Measurements from ENCODE around the gene CNTNAP2. TPM values are rescaled to one million over a fixed set of nuclear protein-coding genes. Genes with fewer than 3 reads are reported as not detected.
"Not testable (repeated sequence)": the region's sequence is repeated elsewhere in the genome, so short reads cannot be mapped to it uniquely, and the experiment has no call there.

Gene CNTNAP2
- total and polyA plus RNA-seq, 2 donors from 2014 or later: 0.06 to 0.13 TPM

- Histone ChIP-seq H3K9me3 (ENCODE audit: control insufficient read depth in 2 of 3, insufficient read depth in 1 of 3, low read length in 3 of 3) (peaks cover 0 to 2% (median 0%) of the 10 kb centered on the region in 3 donors), H3K36me3 (ENCODE audit: control insufficient read depth in 2 of 3, insufficient read depth in 3 of 3, low read length in 3 of 3) (no peaks in the 10 kb centered on the region), H3K27me3 (ENCODE audit: control insufficient read depth, insufficient read depth, low read length) (no peaks in the 10 kb centered on the region), H3K27ac (ENCODE audit: low read depth in 2 of 2, low read length in 2 of 2) (no peak overlapping the region), H3K4me3 (ENCODE audit: low read length in 3 of 3) (no peak overlapping the region), H3K4me1 (ENCODE audit: control insufficient read depth in 2 of 3, insufficient read depth in 2 of 3, low read depth in 1 of 3, low read length in 3 of 3) (no peaks in the 10 kb centered on the region), H3K9ac (ENCODE audit: low read length in 3 of 3) (no peak overlapping the region)
- TF ChIP-seq CTCF (IDR thresholded peaks at IDR 0.05; ENCODE audit: borderline replicate concordance, extremely low read depth, insufficient read depth): no peak
- no peak for DNase-seq
- intact Hi-C loops (cut with DNase I): no loop called here
- FAIRE-seq: no peak
Observed at GRCh38 chr7:148291799-148292198, 2175.2 kb downstream of the CNTNAP2 start.

GRCh38 chr7:148296994-148297644 lies 2180.5 kb downstream of the CNTNAP2 start:
- intact Hi-C loops (cut with DNase I): no loop called here
- no peak overlapping the region for H3K9ac ChIP-seq (ENCODE audit: low read length in 3 of 3)
- FAIRE-seq: no peak

GRCh38 chr7:148298768-148299167 lies 2182.2 kb downstream of the CNTNAP2 start:
- H3K9me3 ChIP-seq (ENCODE audit: control insufficient read depth in 2 of 3, insufficient read depth in 1 of 3, low read length in 3 of 3); H3K4me3 ChIP-seq (ENCODE audit: low read length in 3 of 3); H3K27me3 ChIP-seq (ENCODE audit: control insufficient read depth, insufficient read depth, low read length); FAIRE-seq; H3K9ac ChIP-seq (ENCODE audit: low read length in 3 of 3); H3K36me3 ChIP-seq (ENCODE audit: control insufficient read depth in 2 of 3, insufficient read depth in 3 of 3, low read length in 3 of 3); H3K4me1 ChIP-seq (ENCODE audit: control insufficient read depth in 2 of 3, insufficient read depth in 2 of 3, low read depth in 1 of 3, low read length in 3 of 3); DNase-seq; intact Hi-C loops (cut with DNase I); H3K27ac ChIP-seq (ENCODE audit: low read depth in 2 of 2, low read length in 2 of 2): not testable (repeated sequence)

More at GRCh38 chr7:148296994-148297644, 2180.5 kb downstream of the CNTNAP2 start:
- Histone ChIP-seq H3K9me3 (ENCODE audit: control insufficient read depth in 2 of 3, insufficient read depth in 1 of 3, low read length in 3 of 3) (peaks cover 0 to 2% (median 0%) of the 10 kb centered on the region in 3 donors), H3K4me1 (ENCODE audit: control insufficient read depth in 2 of 3, insufficient read depth in 2 of 3, low read depth in 1 of 3, low read length in 3 of 3) (peaks cover 0 to 3% (median 0%) of the 10 kb centered on the region in 3 donors), H3K4me3 (ENCODE audit: low read length in 3 of 3) (no peak overlapping the region), H3K27me3 (ENCODE audit: control insufficient read depth, insufficient read depth, low read length) (no peaks in the 10 kb centered on the region), H3K27ac (ENCODE audit: low read depth in 2 of 2, low read length in 2 of 2) (no peak overlapping the region), H3K36me3 (ENCODE audit: control insufficient read depth in 2 of 3, insufficient read depth in 3 of 3, low read length in 3 of 3) (no peaks in the 10 kb centered on the region)
- no peak for DNase-seq
- no peak for TF ChIP-seq CTCF (IDR thresholded peaks at IDR 0.05; ENCODE audit: borderline replicate concordance, extremely low read depth, insufficient read depth)

- no peak for FAIRE-seq
- Histone ChIP-seq H3K9me3 (ENCODE audit: control insufficient read depth in 2 of 3, insufficient read depth in 1 of 3, low read length in 3 of 3) (no peaks in the 10 kb centered on the region), H3K27ac (ENCODE audit: low read depth in 2 of 2, low read length in 2 of 2) (no peak overlapping the region), H3K4me1 (ENCODE audit: control insufficient read depth in 2 of 3, insufficient read depth in 2 of 3, low read depth in 1 of 3, low read length in 3 of 3) (peaks cover 0 to 6% (median 3%) of the 10 kb centered on the region in 3 donors), H3K36me3 (ENCODE audit: control insufficient read depth in 2 of 3, insufficient read depth in 3 of 3, low read length in 3 of 3) (no peaks in the 10 kb centered on the region), H3K9ac (ENCODE audit: low read length in 3 of 3) (no peak overlapping the region), H3K27me3 (ENCODE audit: control insufficient read depth, insufficient read depth, low read length) (no peaks in the 10 kb centered on the region), H3K4me3 (ENCODE audit: low read length in 3 of 3) (no peak overlapping the region)
- TF ChIP-seq CTCF (IDR thresholded peaks at IDR 0.05; ENCODE audit: borderline replicate concordance, extremely low read depth, insufficient read depth): no peak
- peak in 4 of 5 donors; percentile 51 to 80 (median 70) for DNase-seq
- intact Hi-C loops (cut with DNase I): no loop called here
Observed at GRCh38 chr7:148299350-148300276, 2183.0 kb downstream of the CNTNAP2 start.

- H3K9me3 ChIP-seq (ENCODE audit: control insufficient read depth in 2 of 3, insufficient read depth in 1 of 3, low read length in 3 of 3); H3K27me3 ChIP-seq (ENCODE audit: control insufficient read depth, insufficient read depth, low read length); H3K4me1 ChIP-seq (ENCODE audit: control insufficient read depth in 2 of 3, insufficient read depth in 2 of 3, low read depth in 1 of 3, low read length in 3 of 3); H3K36me3 ChIP-seq (ENCODE audit: control insufficient read depth in 2 of 3, insufficient read depth in 3 of 3, low read length in 3 of 3); FAIRE-seq; H3K27ac ChIP-seq (ENCODE audit: low read depth in 2 of 2, low read length in 2 of 2); intact Hi-C loops (cut with DNase I); H3K4me3 ChIP-seq (ENCODE audit: low read length in 3 of 3); H3K9ac ChIP-seq (ENCODE audit: low read length in 3 of 3); DNase-seq: not testable (repeated sequence)
Observed at GRCh38 chr7:148302436-148302835, 2185.8 kb downstream of the CNTNAP2 start.
